Cortex of kidney (tissue), 1 donor: ENCODE measurements around the gene RNU1-3.
"Not testable (repeated sequence)": the region's sequence is repeated elsewhere in the genome, so short reads cannot be mapped to it uniquely, and the experiment has no call there.

Source experiments
- DNase-seq: peaks from one replicate; lab custom pipeline; 2025; lab: John Stamatoyannopoulos, UW

Gene RNU1-3

DNA sequence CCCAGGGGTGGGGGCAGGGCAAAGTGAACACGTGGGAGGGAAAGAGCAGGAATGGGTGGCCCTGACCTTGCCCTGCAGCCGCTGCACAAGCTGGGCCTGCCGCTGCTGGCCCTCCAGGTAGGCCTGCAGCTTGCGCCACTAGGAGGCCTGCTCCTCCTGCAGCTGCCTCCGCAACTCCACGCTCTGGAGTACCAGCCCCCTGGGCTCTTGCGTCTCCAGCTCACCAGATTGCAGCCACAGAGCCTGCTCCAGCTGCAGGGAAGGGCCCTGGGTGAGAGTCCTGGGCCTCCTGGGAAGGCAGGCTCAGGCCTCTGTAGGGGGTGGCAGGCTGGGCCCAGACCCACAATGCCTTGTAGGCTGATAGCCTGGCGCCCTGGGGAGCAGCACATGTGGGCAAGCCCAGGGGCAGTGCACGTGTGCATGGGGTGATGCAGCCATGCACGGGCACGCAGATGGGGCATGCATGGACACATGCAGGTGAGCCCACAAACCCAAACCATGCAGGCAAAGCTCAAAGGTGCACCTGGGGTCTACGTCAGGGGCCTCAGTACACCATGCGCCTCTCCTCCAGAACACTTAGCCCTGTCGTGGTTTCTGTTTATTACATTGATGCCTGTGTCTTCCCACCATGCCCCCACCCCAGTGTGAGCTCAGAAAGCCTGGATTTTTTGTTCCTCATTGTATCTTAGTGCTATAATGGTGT lies 9.6 kb downstream of the RNU1-3 start:
- not testable (repeated sequence) for DNase-seq

GRCh38 chr1:16656574-16656973 lies 10.2 kb downstream of the RNU1-3 start:
- not testable (repeated sequence) for DNase-seq

GRCh38 chr1:16651560-16651959 lies 15.2 kb downstream of the RNU1-3 start:
- DNase-seq: not testable (repeated sequence)

GRCh38 chr1:16649960-16650359 lies 16.8 kb downstream of the RNU1-3 start:
- DNase-seq: not testable (repeated sequence)

- not testable (repeated sequence) for DNase-seq
Observed at GRCh38 chr1:16649390-16649789, 17.4 kb downstream of the RNU1-3 start.

DNA sequence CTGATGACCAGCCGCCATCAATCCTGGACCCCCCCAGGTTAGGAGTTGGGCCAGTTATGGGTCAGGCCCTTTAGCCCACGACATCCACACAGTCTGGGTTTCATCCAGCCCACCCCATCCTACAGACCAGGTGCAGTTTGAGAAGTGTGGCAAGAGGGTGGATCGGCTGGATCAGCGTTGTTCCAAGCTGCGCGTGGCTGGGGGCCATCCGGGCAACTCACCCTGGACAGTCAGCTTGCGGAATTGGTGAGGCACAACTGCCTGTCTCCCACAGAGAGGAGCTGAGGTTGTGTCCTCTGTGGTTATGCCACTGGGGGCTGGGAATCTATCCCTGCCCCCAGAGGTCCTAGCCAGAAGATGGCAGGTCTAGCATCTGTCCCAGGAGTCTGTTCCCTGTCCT lies 18.0 kb downstream of the RNU1-3 start:
- DNase-seq: not testable (repeated sequence)

DNA sequence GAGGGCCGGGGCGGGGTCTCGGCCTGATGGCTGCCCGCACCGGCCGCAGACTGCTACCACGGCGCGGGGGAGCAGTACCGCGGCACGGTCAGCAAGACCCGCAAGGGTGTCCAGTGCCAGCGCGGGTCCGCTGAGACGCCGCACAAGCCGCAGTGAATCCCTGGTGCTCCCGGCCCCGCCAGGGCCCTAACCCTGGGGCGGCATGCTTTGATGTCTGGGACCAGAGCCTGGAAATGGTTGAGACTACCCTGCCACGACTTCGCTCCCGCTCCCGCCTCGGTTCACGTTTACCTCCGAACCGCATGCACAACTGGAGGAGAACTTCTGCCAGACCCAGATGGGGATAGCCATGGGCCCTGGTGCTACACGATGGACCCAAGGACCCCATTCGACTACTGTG lies 18.5 kb downstream of the RNU1-3 start:
- DNase-seq: not testable (repeated sequence)

DNA sequence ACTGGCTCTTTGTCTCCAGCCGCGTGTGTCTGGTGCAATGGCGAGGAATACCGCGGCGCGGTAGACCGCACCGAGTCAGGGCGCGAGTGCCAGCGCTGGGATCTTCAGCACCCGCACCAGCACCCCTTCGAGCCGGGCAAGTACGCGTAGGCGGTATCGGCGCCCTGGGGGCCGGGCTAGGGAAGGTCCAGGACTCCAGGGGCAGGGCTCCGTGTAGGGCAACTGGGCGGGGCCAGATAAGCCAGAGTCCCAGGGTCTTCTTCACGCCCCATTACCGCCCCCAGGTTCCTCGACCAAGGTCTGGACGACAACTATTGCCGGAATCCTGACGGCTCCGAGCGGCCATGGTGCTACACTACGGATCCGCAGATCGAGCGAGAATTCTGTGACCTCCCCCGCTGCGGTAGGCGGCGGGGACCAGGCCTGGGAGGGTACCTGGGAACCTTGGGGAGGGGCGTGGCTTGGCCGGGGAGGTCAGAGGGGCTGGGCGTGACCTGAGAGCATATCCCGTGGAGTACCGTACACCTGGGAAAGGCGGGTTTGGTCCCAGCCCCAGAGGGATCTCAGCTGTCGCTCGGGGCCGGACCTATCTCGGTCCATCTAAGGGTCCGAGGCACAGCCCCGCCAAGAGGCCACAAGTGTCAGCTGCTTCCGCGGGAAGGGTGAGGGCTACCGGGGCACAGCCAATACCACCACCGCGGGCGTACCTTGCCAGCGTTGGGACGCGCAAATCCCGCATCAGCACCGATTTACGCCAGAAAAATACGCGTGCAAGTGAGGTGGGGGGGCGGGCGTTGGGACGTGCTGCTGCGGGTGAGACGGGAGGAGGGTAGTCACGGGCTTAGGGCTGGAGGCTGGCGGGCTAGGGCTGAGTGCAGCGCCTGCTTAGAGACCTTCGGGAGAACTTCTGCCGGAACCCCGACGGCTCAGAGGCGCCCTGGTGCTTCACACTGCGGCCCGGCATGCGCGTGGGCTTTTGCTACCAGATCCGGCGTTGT lies 19.3 kb downstream of the RNU1-3 start:
- not testable (repeated sequence) for DNase-seq

- not testable (repeated sequence) for DNase-seq
Observed at GRCh38 chr1:16646716-16647115, 20.0 kb downstream of the RNU1-3 start.

- not testable (repeated sequence) for DNase-seq
Observed at GRCh38 chr1:16646061-16646664, 20.6 kb downstream of the RNU1-3 start.

- DNase-seq: not testable (repeated sequence)
Observed at GRCh38 chr1:16645271-16646060, 21.3 kb downstream of the RNU1-3 start.

- DNase-seq: peak; percentile 100
Observed at GRCh38 chr1:16644482-16645270, 22.1 kb downstream of the RNU1-3 start.

DNA sequence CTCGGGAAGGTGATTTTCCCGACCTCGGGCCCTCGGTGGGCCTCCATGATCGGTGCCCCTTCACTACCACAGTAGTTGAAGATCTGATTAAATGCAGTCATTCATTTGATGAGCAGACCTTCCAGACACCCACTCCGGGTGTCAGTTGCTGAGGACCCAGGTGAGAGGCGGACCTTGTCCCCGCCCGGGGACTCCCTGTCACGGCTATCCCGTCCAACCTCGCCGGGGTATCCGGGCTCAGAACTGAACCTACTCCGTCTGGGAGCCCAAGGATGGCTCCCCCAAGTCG lies 22.6 kb downstream of the RNU1-3 start:
- no peak for DNase-seq

GRCh38 chr1:16643476-16644192 lies 23.1 kb downstream of the RNU1-3 start:
- DNase-seq: not testable (repeated sequence)

DNA sequence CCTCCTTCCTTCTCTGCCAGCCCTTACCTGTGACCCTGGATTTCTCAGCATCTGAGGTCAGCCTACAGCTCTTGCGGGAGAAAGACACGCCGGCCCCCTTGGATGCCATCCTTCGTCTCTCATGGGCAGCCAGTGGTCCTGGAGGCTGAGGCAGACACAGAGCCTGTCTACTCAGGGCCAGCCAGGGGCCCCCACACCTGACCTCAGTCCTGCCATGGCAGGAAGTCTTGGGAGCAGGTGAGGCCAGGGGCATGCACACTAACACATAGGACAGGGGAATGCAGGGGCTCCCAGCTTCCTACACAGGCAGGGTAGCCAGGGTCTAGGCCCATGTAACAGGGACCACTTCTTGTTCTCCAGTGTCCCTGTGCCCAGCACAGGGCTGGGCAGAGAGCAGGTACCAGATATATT lies 23.7 kb downstream of the RNU1-3 start:
- not testable (repeated sequence) for DNase-seq

- DNase-seq: not testable (repeated sequence)
Observed at GRCh38 chr1:16642025-16642966, 24.5 kb downstream of the RNU1-3 start.

DNA sequence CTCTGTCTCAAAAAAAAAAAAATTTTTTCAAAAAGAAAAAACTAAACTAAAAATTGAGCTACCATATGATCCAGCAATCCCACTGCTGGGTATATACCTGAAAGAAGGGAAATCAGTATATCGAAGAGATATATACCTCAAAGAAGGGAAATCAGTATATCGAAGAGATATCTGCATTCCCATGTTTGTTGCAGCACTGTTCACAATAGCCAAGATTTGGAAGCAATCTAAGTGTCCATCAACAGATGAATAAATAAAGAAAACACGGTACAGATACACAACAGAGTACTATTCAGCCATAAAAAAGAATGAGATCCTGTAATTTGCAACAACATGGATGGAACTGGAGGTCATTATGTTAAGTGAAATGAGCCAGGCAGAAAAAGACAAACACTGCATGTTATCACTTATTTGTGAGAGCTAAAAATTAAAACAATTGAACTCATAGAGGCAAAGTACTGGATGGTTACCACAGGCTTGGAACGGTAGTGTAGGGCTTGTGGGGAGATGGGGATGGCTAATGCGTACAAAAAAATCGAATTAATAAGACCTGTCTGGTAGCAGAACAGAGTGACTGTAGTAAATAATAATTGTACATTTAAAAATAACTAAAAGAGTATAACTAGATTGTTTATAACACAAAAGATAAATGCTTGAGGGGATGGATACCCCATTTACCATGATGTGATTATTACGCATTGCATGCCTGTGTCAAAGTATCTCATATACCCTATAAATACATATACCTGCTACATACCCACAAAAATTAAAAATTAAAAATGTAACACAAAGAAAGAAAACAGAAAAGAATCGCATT lies 25.4 kb downstream of the RNU1-3 start:
- DNase-seq: not testable (repeated sequence)
